Neural crest cell (in vitro differentiated cells): ENCODE measurements around the gene SLC4A11. TPM values are rescaled to one million over a fixed set of nuclear protein-coding genes. Genes with fewer than 3 reads are reported as not detected.

Experiments used
- DNase-seq: peaks from one replicate; pipeline ENCODE4 v3.0.0; 2021; ENCODE audit warnings: low read depth, mixed read lengths, low spot score
- H3K27ac Mint-ChIP-seq: one replicate; pipeline ENCODE4 v1.8.0; 2021; ENCODE audit warnings: mild to moderate bottlenecking, mixed read lengths; ENCODE audit not compliant: unreplicated experiment
- H3K27me3 Mint-ChIP-seq: 2 replicates; pipeline ENCODE4 v1.8.0; 2021; ENCODE audit warnings: low read depth, mild to moderate bottlenecking, mixed read lengths
- H3K36me3 Mint-ChIP-seq: 2 replicates; pipeline ENCODE4 v1.8.0; 2021; ENCODE audit warnings: low read depth, mild to moderate bottlenecking, mixed read lengths
- H3K4me1 Mint-ChIP-seq: 2 replicates; pipeline ENCODE4 v1.8.0; 2021; ENCODE audit warnings: mixed read lengths
- H3K4me3 Mint-ChIP-seq: one replicate; pipeline ENCODE4 v1.8.0; 2021; ENCODE audit warnings: mild to moderate bottlenecking, mixed read lengths
- H3K9me3 Mint-ChIP-seq: 2 replicates; pipeline ENCODE4 v1.8.0; 2021; ENCODE audit warnings: mixed read lengths
- CTCF ChIP-seq: fragments of 200-600 bp; sonication (generic); conservative IDR thresholded peaks from 2 replicates; pipeline ENCODE4 v1.5.0; 2021; ENCODE audit warnings: antibody characterized with exemption, mild to moderate bottlenecking
- total RNA-seq: library from RNA; stranded (reverse); gene quantifications from 2 replicates; pipeline ENCODE4 v1.2.1, GENCODE V29; 2021

The SLC4A11 gene
- total RNA-seq, 1 donor from 2014 or later: 0.89 TPM

GRCh38 chr20:3248993-3249347 lies 10.0 kb upstream of the SLC4A11 start:
- Mint-ChIP-seq H3K36me3 (peaks cover 3% of the 10 kb centered on the region), H3K27ac (no peak overlapping the region), H3K27me3 (peaks cover 70% of the 10 kb centered on the region), H3K4me3 (no peak overlapping the region), H3K9me3 (no peaks in the 10 kb centered on the region), H3K4me1 (peaks cover 4% of the 10 kb centered on the region)
- TF ChIP-seq CTCF: no peak
- no peak for DNase-seq

- no peak overlapping the region for H3K4me3 Mint-ChIP-seq
- no peak overlapping the region for H3K27ac Mint-ChIP-seq
- H3K4me1 Mint-ChIP-seq: peaks cover 4% of the 10 kb centered on the region
- H3K36me3 Mint-ChIP-seq: peaks cover 3% of the 10 kb centered on the region
- H3K9me3 Mint-ChIP-seq: no peaks in the 10 kb centered on the region
- TF ChIP-seq CTCF: no peak
- H3K27me3 Mint-ChIP-seq: peaks cover 76% of the 10 kb centered on the region
- peak; percentile 10 for DNase-seq
Observed at GRCh38 chr20:3248167-3248992, 9.4 kb upstream of the SLC4A11 start.

- Mint-ChIP-seq H3K36me3 (peaks cover 3% of the 10 kb centered on the region), H3K4me3 (no peak overlapping the region), H3K4me1 (peaks cover 4% of the 10 kb centered on the region), H3K27ac (no peak overlapping the region), H3K9me3 (no peaks in the 10 kb centered on the region), H3K27me3 (peaks cover 81% of the 10 kb centered on the region)
- DNase-seq: no peak
- TF ChIP-seq CTCF: no peak
Observed at GRCh38 chr20:3247638-3248037, 8.6 kb upstream of the SLC4A11 start.

GRCh38 chr20:3246682-3247081 lies 7.7 kb upstream of the SLC4A11 start:
- TF ChIP-seq CTCF: no peak
- H3K4me1 Mint-ChIP-seq: peaks cover 4% of the 10 kb centered on the region
- no peaks in the 10 kb centered on the region for H3K9me3 Mint-ChIP-seq
- H3K27me3 Mint-ChIP-seq: peaks cover 86% of the 10 kb centered on the region
- H3K27ac Mint-ChIP-seq: no peak overlapping the region
- no peak overlapping the region for H3K4me3 Mint-ChIP-seq
- H3K36me3 Mint-ChIP-seq: peaks cover 3% of the 10 kb centered on the region
- no peak for DNase-seq

GRCh38 chr20:3245711-3246110 lies 6.7 kb upstream of the SLC4A11 start:
- H3K36me3 Mint-ChIP-seq: peaks cover 3% of the 10 kb centered on the region

More at GRCh38 chr20:3245711-3246110, 6.7 kb upstream of the SLC4A11 start:
- Mint-ChIP-seq H3K27me3 (peaks cover 91% of the 10 kb centered on the region), H3K4me1 (peaks cover 4% of the 10 kb centered on the region), H3K27ac (no peak overlapping the region), H3K9me3 (no peaks in the 10 kb centered on the region), H3K4me3 (no peak overlapping the region)
- TF ChIP-seq CTCF: no peak
- no peak for DNase-seq
